ENCODE measurements around the gene DNLZ.
A peak's percentile ranks its signal among the peaks of the same experiment; 100 is the strongest.

Gene DNLZ

DNA sequence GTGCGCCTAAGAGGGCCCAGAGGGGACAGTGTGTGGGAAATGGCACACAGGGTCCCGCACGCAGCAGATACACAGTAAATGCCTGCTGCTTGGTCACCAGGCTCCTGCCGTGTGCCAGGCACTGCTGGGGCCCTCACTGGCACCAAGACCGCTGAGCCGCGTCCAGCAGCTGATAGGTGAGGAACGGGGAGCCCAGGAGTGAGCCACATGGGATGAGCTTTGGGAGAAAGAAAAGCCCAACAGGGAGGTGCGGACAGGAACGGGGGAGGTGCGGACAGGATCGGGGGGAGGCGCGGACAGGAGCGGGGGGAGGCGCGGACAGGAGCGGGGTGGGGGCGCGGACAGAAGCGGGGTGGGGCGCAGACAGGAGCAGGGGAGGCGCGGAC, 19.7 kb downstream of the DNLZ start:
- no peaks in the 10 kb centered on the region for H3K9me3 Mint-ChIP-seq
- no peak for DNase-seq
- TF ChIP-seq, protein P1, sequence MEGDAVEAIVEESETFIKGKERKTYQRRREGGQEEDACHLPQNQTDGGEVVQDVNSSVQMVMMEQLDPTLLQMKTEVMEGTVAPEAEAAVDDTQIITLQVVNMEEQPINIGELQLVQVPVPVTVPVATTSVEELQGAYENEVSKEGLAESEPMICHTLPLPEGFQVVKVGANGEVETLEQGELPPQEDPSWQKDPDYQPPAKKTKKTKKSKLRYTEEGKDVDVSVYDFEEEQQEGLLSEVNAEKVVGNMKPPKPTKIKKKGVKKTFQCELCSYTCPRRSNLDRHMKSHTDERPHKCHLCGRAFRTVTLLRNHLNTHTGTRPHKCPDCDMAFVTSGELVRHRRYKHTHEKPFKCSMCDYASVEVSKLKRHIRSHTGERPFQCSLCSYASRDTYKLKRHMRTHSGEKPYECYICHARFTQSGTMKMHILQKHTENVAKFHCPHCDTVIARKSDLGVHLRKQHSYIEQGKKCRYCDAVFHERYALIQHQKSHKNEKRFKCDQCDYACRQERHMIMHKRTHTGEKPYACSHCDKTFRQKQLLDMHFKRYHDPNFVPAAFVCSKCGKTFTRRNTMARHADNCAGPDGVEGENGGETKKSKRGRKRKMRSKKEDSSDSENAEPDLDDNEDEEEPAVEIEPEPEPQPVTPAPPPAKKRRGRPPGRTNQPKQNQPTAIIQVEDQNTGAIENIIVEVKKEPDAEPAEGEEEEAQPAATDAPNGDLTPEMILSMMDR (IDR thresholded peaks at IDR 0.05), result no peak
- H3K27ac Mint-ChIP-seq, result no peak overlapping the region
- no peak overlapping the region for H3K4me3 Mint-ChIP-seq
- peaks cover 38% of the 10 kb centered on the region for H3K4me1 Mint-ChIP-seq
- H3K36me3 Mint-ChIP-seq (ENCODE audit: low read depth), result no peaks in the 10 kb centered on the region
- no peaks in the 10 kb centered on the region for H3K27me3 Mint-ChIP-seq (ENCODE audit: low read depth, poor library complexity)

DNA sequence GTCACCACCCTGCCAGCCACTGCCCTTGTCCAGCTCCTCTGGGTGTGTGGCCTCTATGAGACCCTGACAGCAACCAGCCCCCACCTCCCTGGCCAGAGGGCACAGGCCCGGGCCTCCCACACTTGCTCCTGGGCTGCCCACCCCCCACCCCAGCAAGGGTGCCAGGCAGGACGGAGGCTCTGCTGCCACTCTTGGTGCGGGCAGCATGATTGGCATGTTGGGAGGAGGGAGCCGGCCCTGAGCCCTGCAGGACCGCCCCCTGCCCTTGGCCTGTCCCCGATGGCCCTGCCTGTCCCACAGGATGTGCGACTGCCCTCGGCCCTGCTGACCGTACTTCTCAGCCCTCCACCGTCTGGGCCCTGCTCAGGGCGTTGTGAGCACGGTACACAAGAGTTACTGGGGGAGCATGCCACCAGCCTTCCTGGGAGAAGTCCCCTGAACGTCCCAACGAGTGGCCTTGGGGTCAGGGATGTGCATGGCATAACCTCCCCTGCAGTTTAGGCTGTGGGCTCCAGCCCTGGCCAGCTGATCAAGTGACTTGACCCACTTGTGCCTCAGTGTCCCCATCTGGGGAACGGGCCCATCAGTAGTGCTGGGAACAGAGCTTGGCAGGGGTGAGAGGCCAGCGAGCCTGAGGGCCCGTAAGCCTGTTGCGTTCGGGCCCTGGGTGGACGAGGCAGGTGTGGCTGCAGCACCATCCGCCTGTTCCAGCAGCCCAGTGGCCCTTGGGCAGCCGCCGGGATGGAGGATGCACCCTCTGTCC, 20.2 kb downstream of the DNLZ start:
- H3K9me3 Mint-ChIP-seq, result no peaks in the 10 kb centered on the region
- TF ChIP-seq, protein P1 (IDR thresholded peaks at IDR 0.05), result no peak
- no peak overlapping the region for H3K4me3 Mint-ChIP-seq
- H3K36me3 Mint-ChIP-seq (ENCODE audit: low read depth), result no peaks in the 10 kb centered on the region
- DNase-seq, result no peak
- peaks cover 40% of the 10 kb centered on the region for H3K4me1 Mint-ChIP-seq
- no peaks in the 10 kb centered on the region for H3K27me3 Mint-ChIP-seq (ENCODE audit: low read depth, poor library complexity)
- H3K27ac Mint-ChIP-seq, result peak overlapping the region; percentile 64

- peaks cover 40% of the 10 kb centered on the region for H3K4me1 Mint-ChIP-seq
- no peaks in the 10 kb centered on the region for H3K36me3 Mint-ChIP-seq (ENCODE audit: low read depth)
- no peaks in the 10 kb centered on the region for H3K27me3 Mint-ChIP-seq (ENCODE audit: low read depth, poor library complexity)
- peak; percentile 96 for DNase-seq
- no peaks in the 10 kb centered on the region for H3K9me3 Mint-ChIP-seq
- H3K27ac Mint-ChIP-seq, result no peak overlapping the region
- peak overlapping the region; percentile 70 for H3K4me3 Mint-ChIP-seq
- TF ChIP-seq, protein P1 (IDR thresholded peaks at IDR 0.05), result no peak
These were observed 21.1 kb downstream of the DNLZ start for GRCh38 chr9:136342181-136343120.

GRCh38 chr9:136341769-136342168, 21.8 kb downstream of the DNLZ start:
- H3K27me3 Mint-ChIP-seq (ENCODE audit: low read depth, poor library complexity), result no peaks in the 10 kb centered on the region
- no peak overlapping the region for H3K4me3 Mint-ChIP-seq
- H3K27ac Mint-ChIP-seq, result no peak overlapping the region
- TF ChIP-seq, protein P1 (IDR thresholded peaks at IDR 0.05), result no peak
- H3K9me3 Mint-ChIP-seq, result no peaks in the 10 kb centered on the region
- no peaks in the 10 kb centered on the region for H3K36me3 Mint-ChIP-seq (ENCODE audit: low read depth)
- no peak for DNase-seq
- H3K4me1 Mint-ChIP-seq, result peaks cover 40% of the 10 kb centered on the region

- peaks cover 37% of the 10 kb centered on the region for H3K4me1 Mint-ChIP-seq
- no peaks in the 10 kb centered on the region for H3K36me3 Mint-ChIP-seq (ENCODE audit: low read depth)
- no peak overlapping the region for H3K4me3 Mint-ChIP-seq
- H3K27ac Mint-ChIP-seq, result no peak overlapping the region
- H3K9me3 Mint-ChIP-seq, result no peaks in the 10 kb centered on the region
- no peak for DNase-seq
- TF ChIP-seq, protein P1 (IDR thresholded peaks at IDR 0.05), result no peak
- no peaks in the 10 kb centered on the region for H3K27me3 Mint-ChIP-seq (ENCODE audit: low read depth, poor library complexity)
These were observed 22.4 kb downstream of the DNLZ start for GRCh38 chr9:136341042-136341655.

All from nephron progenitor cell (in vitro differentiated cells).